Brain microvascular endothelial cell (primary cell): Measurements from ENCODE around the gene NPB.

ENCODE experiments used
- DNase-seq: peaks from one replicate; pipeline ENCODE4 v3.0.0-alpha.2; 2020
- H3K27ac ChIP-seq: fragments of 250-450 bp; sonication (Bioruptor Pico); 2 replicates; pipeline ENCODE4 v1.5.1; 2020; ENCODE audit warnings: mild to moderate bottlenecking, moderate library complexity
- H3K27me3 ChIP-seq: fragments of 250-450 bp; sonication (Bioruptor Pico); replicated peaks from 2 replicates; pipeline ENCODE4 v1.5.1; 2020; ENCODE audit warnings: mild to moderate bottlenecking
- H3K36me3 ChIP-seq: fragments of 250-450 bp; sonication (Bioruptor Pico); replicated peaks from 2 replicates; pipeline ENCODE4 v1.5.1; 2020; ENCODE audit warnings: mild to moderate bottlenecking
- H3K4me3 ChIP-seq: 2 replicates; pipeline ENCODE4 v1.5.1; 2011; ENCODE audit warnings: low read depth, mild to moderate bottlenecking, control low read depth, low read length, moderate library complexity
- in situ Hi-C: cut with HindIII; loops from 2 replicates; pipeline ENCODE4 v1.10.0; 2017; ENCODE audit warnings: low sequenced_read_pairs, low pct_ligation_motif_present
- TF ChIP-seq, protein P1 (sequence below): IDR thresholded peaks from 2 replicates; pipeline ENCODE4 v1.5.1; 2011; ENCODE audit warnings: low read depth, mild to moderate bottlenecking, moderate library complexity, low read length, control low read depth, inconsistent platforms; ENCODE audit errors: missing control alignments

The NPB gene

DNA sequence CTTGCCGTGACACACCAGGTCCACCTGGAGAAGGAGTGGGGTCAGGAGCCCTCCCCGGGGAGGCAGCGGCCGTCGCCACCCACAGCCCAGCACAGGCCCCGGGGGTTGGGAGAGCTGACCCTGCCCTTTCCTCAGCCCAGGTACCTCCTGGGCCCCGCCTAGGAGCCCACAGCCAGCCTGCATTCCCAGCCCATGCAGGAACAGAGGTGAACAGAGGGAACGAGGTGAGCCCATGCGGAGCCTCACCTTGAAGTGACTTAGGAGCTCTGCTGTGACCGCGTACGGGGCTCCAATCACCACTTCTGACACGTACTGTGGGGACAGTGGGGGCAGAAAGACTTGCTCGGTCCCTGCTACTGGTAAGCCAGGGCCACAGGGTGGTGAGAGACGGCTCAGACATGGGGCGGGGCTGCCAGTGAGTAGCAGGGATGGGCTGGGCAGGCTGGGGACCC, 3.4 kb downstream of the NPB start:
- TF ChIP-seq, protein P1, sequence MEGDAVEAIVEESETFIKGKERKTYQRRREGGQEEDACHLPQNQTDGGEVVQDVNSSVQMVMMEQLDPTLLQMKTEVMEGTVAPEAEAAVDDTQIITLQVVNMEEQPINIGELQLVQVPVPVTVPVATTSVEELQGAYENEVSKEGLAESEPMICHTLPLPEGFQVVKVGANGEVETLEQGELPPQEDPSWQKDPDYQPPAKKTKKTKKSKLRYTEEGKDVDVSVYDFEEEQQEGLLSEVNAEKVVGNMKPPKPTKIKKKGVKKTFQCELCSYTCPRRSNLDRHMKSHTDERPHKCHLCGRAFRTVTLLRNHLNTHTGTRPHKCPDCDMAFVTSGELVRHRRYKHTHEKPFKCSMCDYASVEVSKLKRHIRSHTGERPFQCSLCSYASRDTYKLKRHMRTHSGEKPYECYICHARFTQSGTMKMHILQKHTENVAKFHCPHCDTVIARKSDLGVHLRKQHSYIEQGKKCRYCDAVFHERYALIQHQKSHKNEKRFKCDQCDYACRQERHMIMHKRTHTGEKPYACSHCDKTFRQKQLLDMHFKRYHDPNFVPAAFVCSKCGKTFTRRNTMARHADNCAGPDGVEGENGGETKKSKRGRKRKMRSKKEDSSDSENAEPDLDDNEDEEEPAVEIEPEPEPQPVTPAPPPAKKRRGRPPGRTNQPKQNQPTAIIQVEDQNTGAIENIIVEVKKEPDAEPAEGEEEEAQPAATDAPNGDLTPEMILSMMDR: no peak
- Histone ChIP-seq H3K36me3 (no peaks in the 10 kb centered on the region), H3K4me3 (no peak overlapping the region), H3K27me3 (no peaks in the 10 kb centered on the region), H3K27ac (no peak overlapping the region)
- no peak for DNase-seq
- in situ Hi-C loops: no loop called here

- TF ChIP-seq, protein P1: no peak
- DNase-seq: no peak
- Histone ChIP-seq H3K36me3 (no peaks in the 10 kb centered on the region), H3K27ac (no peak overlapping the region), H3K4me3 (no peak overlapping the region), H3K27me3 (no peaks in the 10 kb centered on the region)
- in situ Hi-C loops: no loop called here
Observed at GRCh38 chr17:81905993-81906392, 4.0 kb downstream of the NPB start.

DNA sequence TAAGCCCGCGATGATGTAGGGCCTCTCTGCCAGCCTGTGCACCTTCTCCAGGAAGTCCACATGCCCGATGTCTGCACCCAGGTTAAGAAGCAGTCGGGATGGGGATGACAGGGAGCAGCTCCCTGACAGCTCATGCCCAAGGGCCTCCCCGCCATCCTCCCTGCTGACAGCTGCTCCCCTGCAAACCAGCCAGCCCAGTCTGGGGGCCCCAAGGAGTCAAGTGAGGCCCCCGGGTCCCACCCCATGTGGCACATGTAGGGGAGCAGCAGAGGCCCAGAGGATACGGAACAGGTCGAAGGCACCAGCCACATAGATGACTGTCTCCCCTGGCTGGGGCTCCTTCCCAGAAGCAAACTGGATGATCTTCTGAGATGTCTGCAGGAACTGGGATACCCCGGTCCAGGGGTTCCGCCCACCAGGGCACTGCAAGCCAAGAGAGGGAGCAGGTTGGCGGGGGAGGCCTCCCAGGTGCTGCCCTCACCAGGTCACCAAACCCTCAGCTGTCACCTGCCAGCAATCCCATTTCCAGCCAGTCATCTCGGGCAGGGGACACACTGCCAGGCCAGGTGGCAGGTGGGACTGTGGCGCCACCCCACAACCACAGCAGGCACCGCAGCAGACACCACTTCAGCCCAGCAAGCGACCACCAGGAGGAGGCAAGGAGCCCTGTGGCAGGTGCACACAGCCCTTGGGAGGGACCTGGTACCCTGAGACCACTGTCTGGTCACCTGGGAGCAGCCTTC, 4.6 kb downstream of the NPB start:
- no peak overlapping the region for H3K27ac ChIP-seq
- H3K27me3 ChIP-seq: no peaks in the 10 kb centered on the region
- no peaks in the 10 kb centered on the region for H3K36me3 ChIP-seq
- TF ChIP-seq, protein P1: peak; percentile 26
- H3K4me3 ChIP-seq: no peak overlapping the region
- in situ Hi-C loops: no loop called here
- no peak for DNase-seq

- no peak for DNase-seq
- TF ChIP-seq, protein P1: no peak
- Histone ChIP-seq H3K27ac (no peak overlapping the region), H3K36me3 (peaks cover 7% of the 10 kb centered on the region), H3K4me3 (no peak overlapping the region), H3K27me3 (no peaks in the 10 kb centered on the region)
- in situ Hi-C loops: no loop called here
Observed at GRCh38 chr17:81907219-81908145, 5.4 kb downstream of the NPB start.

GRCh38 chr17:81908793-81909192, 6.8 kb downstream of the NPB start:
- Histone ChIP-seq H3K27ac (no peak overlapping the region), H3K4me3 (no peak overlapping the region), H3K27me3 (no peaks in the 10 kb centered on the region), H3K36me3 (peaks cover 21% of the 10 kb centered on the region)
- in situ Hi-C loops: no loop called here
- DNase-seq: no peak
- TF ChIP-seq, protein P1: no peak
